DMS 273 treated with DMSO at 0.1 percent for 48 hours (cell line): ENCODE measurements around the gene SCARF2.

Experiments used
- DNase-seq: peaks from one replicate; lab custom pipeline; 2025; lab: John Stamatoyannopoulos, UW

SCARF2 gene

GRCh38 chr22:20439928-20440575 is 2.4 kb upstream of the SCARF2 start:
- no peak for DNase-seq

- no peak for DNase-seq
Measured at GRCh38 chr22:20439556-20439927, 1.9 kb upstream of the SCARF2 start.

- DNase-seq, result no peak
Measured at GRCh38 chr22:20438678-20439492, 1.3 kb upstream of the SCARF2 start.

- no peak for DNase-seq
Measured at GRCh38 chr22:20438427-20438677, 727 bp upstream of the SCARF2 start.

- DNase-seq, result no peak
Measured at GRCh38 chr22:20436768-20437612, 635 bp downstream of the SCARF2 start.

- DNase-seq, result no peak
Measured at GRCh38 chr22:20436307-20436767, 1.3 kb downstream of the SCARF2 start.

GRCh38 chr22:20435436-20436306 is 2.0 kb downstream of the SCARF2 start:
- DNase-seq, result no peak

- DNase-seq, result no peak
Measured at GRCh38 chr22:20434773-20435172, 2.9 kb downstream of the SCARF2 start.

GRCh38 chr22:20434264-20434751 is 3.3 kb downstream of the SCARF2 start:
- no peak for DNase-seq

GRCh38 chr22:20433686-20434241 is 3.9 kb downstream of the SCARF2 start:
- no peak for DNase-seq

GRCh38 chr22:20433191-20433590 is 4.4 kb downstream of the SCARF2 start:
- DNase-seq, result no peak

- no peak for DNase-seq
Measured at GRCh38 chr22:20432244-20432686, 5.4 kb downstream of the SCARF2 start.

- DNase-seq, result no peak
Measured at GRCh38 chr22:20431511-20432192, 6.0 kb downstream of the SCARF2 start.

- DNase-seq, result no peak
Measured at GRCh38 chr22:20430720-20431510, 6.7 kb downstream of the SCARF2 start.

GRCh38 chr22:20430101-20430719 is 7.4 kb downstream of the SCARF2 start:
- no peak for DNase-seq

GRCh38 chr22:20429254-20430100 is 8.1 kb downstream of the SCARF2 start:
- no peak for DNase-seq

- DNase-seq, result no peak
Measured at GRCh38 chr22:20428496-20429253, 8.9 kb downstream of the SCARF2 start.

- no peak for DNase-seq
Measured at GRCh38 chr22:20427945-20428417, 9.6 kb downstream of the SCARF2 start.
